Measurements from ENCODE around the gene IHH. TPM values are rescaled to one million over a fixed set of nuclear protein-coding genes. Genes with fewer than 3 reads are reported as not detected.

Gene IHH
- total RNA-seq, 1 experiment from 2014 or later = 0.11 TPM

- ChIA-PET POLR2A (no interaction called here), CTCF (interaction anchor here (1.1 to 4.0 kb wide), 5 partner anchors 9 to 213 kb away, joined by 5 to 18 read pairs (median 14); no protein-coding TSS in a partner anchor)
- no peaks in the 10 kb centered on the region for H3K9me3 Mint-ChIP-seq
- TF ChIP-seq ZNF532 (CRISPR knock-in tag; IDR thresholded peaks at IDR 0.05; ENCODE audit: borderline replicate concordance) (no peak), JUN (CRISPR knock-in tag; IDR thresholded peaks at IDR 0.05) (no peak), ZNF416 (CRISPR knock-in tag; IDR thresholded peaks at IDR 0.05) (no peak), STAT6 (CRISPR knock-in tag; conservative IDR thresholded peaks at IDR 0.05; ENCODE audit: low read depth) (no peak), FOXP1 (CRISPR knock-in tag; IDR thresholded peaks at IDR 0.05; ENCODE audit: borderline replicate concordance) (no peak)
- H3K27ac Mint-ChIP-seq = no peak overlapping the region
- H3K27me3 Mint-ChIP-seq (ENCODE audit: low read depth) = no peaks in the 10 kb centered on the region
- H3K4me1 Mint-ChIP-seq = peaks cover 11% of the 10 kb centered on the region
- no peaks in the 10 kb centered on the region; the same call in 1 of the 2 replicates for H3K36me3 Mint-ChIP-seq
- no peak overlapping the region for H3K4me3 Mint-ChIP-seq
- DNase-seq (ENCODE audit: low spot score) = no peak
- ATAC-seq = no peak
These were observed 21.1 kb upstream of the IHH start for GRCh38 chr2:219081701-219082331.

GRCh38 chr2:219081096-219081495 lies 20.4 kb upstream of the IHH start:
- no peaks in the 10 kb centered on the region; the same call in 1 of the 2 replicates for H3K36me3 Mint-ChIP-seq
- H3K27ac Mint-ChIP-seq = no peak overlapping the region
- no peaks in the 10 kb centered on the region for H3K27me3 Mint-ChIP-seq (ENCODE audit: low read depth)
- ChIA-PET CTCF (interaction anchor here (1.1 to 4.0 kb wide), 4 partner anchors 23 to 73 kb away, joined by 3 to 18 read pairs (median 14); no protein-coding TSS in a partner anchor), POLR2A (no interaction called here)
- no peak for ATAC-seq
- H3K4me3 Mint-ChIP-seq = no peak overlapping the region
- no peaks in the 10 kb centered on the region for H3K9me3 Mint-ChIP-seq
- DNase-seq (ENCODE audit: low spot score) = no peak
- 0 out of 2 replicates have a peak, but pooled peaks cover 6% of the 10 kb centered on the region for H3K4me1 Mint-ChIP-seq
- TF ChIP-seq ZMAT4 (CRISPR knock-in tag; IDR thresholded peaks at IDR 0.05) (no peak), ARID4B (CRISPR knock-in tag; IDR thresholded peaks at IDR 0.05; ENCODE audit: borderline replicate concordance) (no peak), ZNF138 (CRISPR knock-in tag; conservative IDR thresholded peaks at IDR 0.05) (no peak), TP53 (CRISPR knock-in tag; IDR thresholded peaks at IDR 0.05) (no peak), E2F1 (CRISPR knock-in tag; IDR thresholded peaks at IDR 0.05) (no peak), ZNF281 (CRISPR knock-in tag; IDR thresholded peaks at IDR 0.05) (no peak), ATF6 (CRISPR knock-in tag; IDR thresholded peaks at IDR 0.05) (no peak)
